ENCODE measurements around the gene ECEL1. TPM values are rescaled to one million over a fixed set of nuclear protein-coding genes. Genes with fewer than 3 reads are reported as not detected.

ECEL1 gene
- polyA plus RNA-seq, 4 donors: 11.7 to 18.8 (median 14.3) TPM

- DNase-seq (ENCODE audit: low read depth in 4 of 4, low spot score in 3 of 4): no peak
Measured at GRCh38 chr2:232502511-232502910, 14.9 kb upstream of the ECEL1 start.

GRCh38 chr2:232501794-232502390 is 14.3 kb upstream of the ECEL1 start:
- no peak for DNase-seq (ENCODE audit: low read depth in 4 of 4, low spot score in 3 of 4)

- DNase-seq (ENCODE audit: low read depth in 4 of 4, low spot score in 3 of 4): no peak
Measured at GRCh38 chr2:232501331-232501771, 13.7 kb upstream of the ECEL1 start.

GRCh38 chr2:232498452-232498851 is 10.8 kb upstream of the ECEL1 start:
- DNase-seq (ENCODE audit: low read depth in 4 of 4, low spot score in 3 of 4): no peak

- DNase-seq (ENCODE audit: low read depth in 4 of 4, low spot score in 3 of 4): no peak
Measured at GRCh38 chr2:232497348-232497747, 9.7 kb upstream of the ECEL1 start.

GRCh38 chr2:232496501-232497270 is 9.1 kb upstream of the ECEL1 start:
- DNase-seq (ENCODE audit: low read depth in 4 of 4, low spot score in 3 of 4): no peak

GRCh38 chr2:232495292-232495691 is 7.7 kb upstream of the ECEL1 start:
- no peak for DNase-seq (ENCODE audit: low read depth in 4 of 4, low spot score in 3 of 4)

GRCh38 chr2:232494542-232494941 is 6.9 kb upstream of the ECEL1 start:
- no peak for DNase-seq (ENCODE audit: low read depth in 4 of 4, low spot score in 3 of 4)

- no peak for DNase-seq (ENCODE audit: low read depth in 4 of 4, low spot score in 3 of 4)
Measured at GRCh38 chr2:232493701-232494474, 6.3 kb upstream of the ECEL1 start.

GRCh38 chr2:232492963-232493700 is 5.5 kb upstream of the ECEL1 start:
- DNase-seq (ENCODE audit: low read depth in 4 of 4, low spot score in 3 of 4): no peak

GRCh38 chr2:232492236-232492848 is 4.7 kb upstream of the ECEL1 start:
- no peak for DNase-seq (ENCODE audit: low read depth in 4 of 4, low spot score in 3 of 4)

GRCh38 chr2:232491139-232491780 is 3.6 kb upstream of the ECEL1 start:
- DNase-seq (ENCODE audit: low read depth in 4 of 4, low spot score in 3 of 4): no peak

- DNase-seq (ENCODE audit: low read depth in 4 of 4, low spot score in 3 of 4): no peak
Measured at GRCh38 chr2:232490221-232491138, 2.8 kb upstream of the ECEL1 start.

GRCh38 chr2:232489516-232490220 is 2.0 kb upstream of the ECEL1 start:
- no peak for DNase-seq (ENCODE audit: low read depth in 4 of 4, low spot score in 3 of 4)

GRCh38 chr2:232488721-232489300 is 1.2 kb upstream of the ECEL1 start:
- no peak for DNase-seq (ENCODE audit: low read depth in 4 of 4, low spot score in 3 of 4)

- no peak for DNase-seq (ENCODE audit: low read depth in 4 of 4, low spot score in 3 of 4)
Measured at GRCh38 chr2:232488097-232488711, 570 bp upstream of the ECEL1 start.

GRCh38 chr2:232486558-232487384 is 863 bp downstream of the ECEL1 start:
- no peak for DNase-seq (ENCODE audit: low read depth in 4 of 4, low spot score in 3 of 4)
